ENCODE results near the gene ABHD6. TPM values are rescaled to one million over a fixed set of nuclear protein-coding genes. Genes with fewer than 3 reads are reported as not detected.

Gene ABHD6
- total and polyA plus RNA-seq, 2 donors (not counting 3 experiments of a cell fraction or from before 2014, with no cell fraction given), result 5.8 to 7.5 TPM

GRCh38 chr3:58209933-58210332, 27.7 kb upstream of the ABHD6 start:
- Histone ChIP-seq H3K9me1 (replicated peaks; ENCODE audit: control insufficient read depth, extremely low read depth, insufficient read depth, low read length) (no peaks in the 10 kb centered on the region), H3K27me3 (ENCODE audit: control insufficient read depth in 2 of 2, insufficient read depth in 2 of 2, low read length in 2 of 2) (no peaks in the 10 kb centered on the region), H3K36me3 (ENCODE audit: control insufficient read depth in 2 of 2, extremely low read depth in 1 of 2, insufficient read depth in 2 of 2, low read length in 2 of 2) (no peaks in the 10 kb centered on the region), H3K4me2 (ENCODE audit: insufficient read depth, low read length) (no peak overlapping the region), H3K9me3 (replicated peaks; ENCODE audit: control insufficient read depth, insufficient read depth, low read length) (no peaks in the 10 kb centered on the region), H3K79me2 (ENCODE audit: control insufficient read depth, insufficient read depth, low read length) (no peaks in the 10 kb centered on the region), H3K9ac (replicated peaks; ENCODE audit: extremely low read depth, insufficient read depth, low read length) (no peak overlapping the region), H3K4me1 (ENCODE audit: control insufficient read depth, extremely low read depth, insufficient read depth, low read length) (peaks cover 7% of the 10 kb centered on the region), H2AFZ (ENCODE audit: low read depth, low read length) (no peak overlapping the region), H3K4me3 (replicated peaks in 1 of 3; ENCODE audit: insufficient read depth in 1 of 3, low read depth in 1 of 3, low read length in 3 of 3) (no peak overlapping the region), H4K20me1 (replicated peaks; ENCODE audit: control insufficient read depth, extremely low read depth, insufficient read depth, low read length) (no peaks in the 10 kb centered on the region), H3K27ac (ENCODE audit: insufficient read depth, low read depth, low read length) (no peak overlapping the region)
- FAIRE-seq, result peak; percentile 12
- TF ChIP-seq MAX (IDR thresholded peaks at IDR 0.05; ENCODE audit: insufficient read depth, insufficient read length) (no peak), FOS (IDR thresholded peaks at IDR 0.05; ENCODE audit: borderline replicate concordance, insufficient read depth, low read length) (no peak), JUN (IDR thresholded peaks at IDR 0.05; ENCODE audit: borderline replicate concordance, insufficient read depth, insufficient read length, low read depth) (no peak), GATA2 (IDR thresholded peaks at IDR 0.05; ENCODE audit: insufficient read depth, insufficient read length, low read depth, low read length) (no peak), MYC (IDR thresholded peaks at IDR 0.05; ENCODE audit: low read depth, low read length) (no peak), POLR2A (IDR thresholded peaks at IDR 0.05; ENCODE audit: low read depth, low read length) (no peak), CTCF (IDR thresholded peaks at IDR 0.05; ENCODE audit: extremely low read depth in 1 of 2, insufficient read depth in 1 of 2, low read depth in 1 of 2, low read length in 2 of 2) (no peak), POLR2AphosphoS5 (IDR thresholded peaks at IDR 0.05; ENCODE audit: insufficient read depth, low read depth, low read length) (no peak), EZH2 (IDR thresholded peaks at IDR 0.05; ENCODE audit: borderline replicate concordance, low read depth, low read length, severe bottlenecking) (no peak)
- no peak for DNase-seq (ENCODE audit: low read depth, low spot score)
- CTCF ChIA-PET, result interaction anchor here (1.0 to 9.0 kb wide), 4 partner anchors 13 to 90 kb away, joined by 3 to 72 read pairs (median 4); no protein-coding TSS in a partner anchor
- POLR2A ChIA-PET, result interaction anchor here (1.5 kb wide), 1 partner anchor 13 kb away, joined by 3 read pairs; no protein-coding TSS in a partner anchor
- dilution Hi-C loops (cut with MboI; ENCODE audit: extremely low pct_ligation_motif_present, low sequenced_read_pairs) (no loop called here), intact Hi-C loops (cut with micrococcal nuclease) (no loop called here)
- BruUV-seq (replicated peaks), result no TSS peak
